ENCODE results near the gene TBC1D22A.

TBC1D22A gene

GRCh38 chr22:47053013-47053725 is 290.7 kb downstream of the TBC1D22A start:
- no peak for DNase-seq

GRCh38 chr22:47053726-47054141 is 291.3 kb downstream of the TBC1D22A start:
- DNase-seq, result no peak

- no peak for DNase-seq
Measured at GRCh38 chr22:47054231-47055072, 292.0 kb downstream of the TBC1D22A start.

- no peak for DNase-seq
Measured at GRCh38 chr22:47055073-47055355, 292.6 kb downstream of the TBC1D22A start.

- DNase-seq, result no peak
Measured at GRCh38 chr22:47055461-47055860, 293.0 kb downstream of the TBC1D22A start.

- DNase-seq, result no peak
Measured at GRCh38 chr22:47055921-47056320, 293.5 kb downstream of the TBC1D22A start.

GRCh38 chr22:47056361-47056760 is 293.9 kb downstream of the TBC1D22A start:
- DNase-seq, result no peak

GRCh38 chr22:47056776-47057470 is 294.5 kb downstream of the TBC1D22A start:
- no peak for DNase-seq

- no peak for DNase-seq
Measured at GRCh38 chr22:47057916-47058585, 295.6 kb downstream of the TBC1D22A start.

GRCh38 chr22:47059076-47059475 is 296.6 kb downstream of the TBC1D22A start:
- no peak for DNase-seq

GRCh38 chr22:47059701-47060161 is 297.3 kb downstream of the TBC1D22A start:
- no peak for DNase-seq

- no peak for DNase-seq
Measured at GRCh38 chr22:47060718-47061117, 298.3 kb downstream of the TBC1D22A start.

GRCh38 chr22:47061226-47061625 is 298.8 kb downstream of the TBC1D22A start:
- no peak for DNase-seq

- no peak for DNase-seq
Measured at GRCh38 chr22:47062126-47062525, 299.7 kb downstream of the TBC1D22A start.

- no peak for DNase-seq
Measured at GRCh38 chr22:47063071-47063509, 300.6 kb downstream of the TBC1D22A start.

- DNase-seq, result no peak
Measured at GRCh38 chr22:47063606-47064005, 301.2 kb downstream of the TBC1D22A start.

GRCh38 chr22:47064016-47064415 is 301.6 kb downstream of the TBC1D22A start:
- no peak for DNase-seq

GRCh38 chr22:47064416-47064815 is 302.0 kb downstream of the TBC1D22A start:
- no peak for DNase-seq

GRCh38 chr22:47065756-47066615 is 303.5 kb downstream of the TBC1D22A start:
- DNase-seq, result no peak

- DNase-seq, result no peak
Measured at GRCh38 chr22:47066616-47066905, 304.1 kb downstream of the TBC1D22A start.

GRCh38 chr22:47067321-47067890 is 305.0 kb downstream of the TBC1D22A start:
- no peak for DNase-seq

Measured in inflammatory macrophage treated with lipopolysaccharide for 4 hours (primary cell).